Peyer's patch (tissue), 4 donors: ENCODE data around the gene EXOC3L4. TPM values are rescaled to one million over a fixed set of nuclear protein-coding genes. Genes with fewer than 3 reads are reported as not detected.
"Not testable (repeated sequence)": the region's sequence is repeated elsewhere in the genome, so short reads cannot be mapped to it uniquely, and the experiment has no call there.

Experiments used
- DNase-seq, 3 donors: peaks; one replicate each; pipeline ENCODE4 v3.0.0-alpha.2; 2017 to 2019
- H3K27ac ChIP-seq, 4 donors: fragments of 200-600 bp; sonication (generic); one replicate each; pipeline ENCODE4 v1.5.1; 2016 to 2019
- H3K27me3 ChIP-seq, 2 donors: fragments of 200-600 bp; sonication (generic); one replicate each; pipeline ENCODE4 v1.5.1; 2019
- H3K36me3 ChIP-seq, 3 donors: fragments of 200-600 bp; sonication (generic); one replicate each; pipeline ENCODE4 v1.5.1; 2016 to 2019
- H3K4me1 ChIP-seq, 4 donors: fragments of 200-600 bp; sonication (generic); one replicate each; pipeline ENCODE4 v1.5.1; 2016 to 2019
- H3K4me3 ChIP-seq, 4 donors: fragments of 200-600 bp; sonication (generic); 1 replicate in 3 of 4; 2 replicates in 1 of 4; pipeline ENCODE4 v1.5.1; 2016 to 2019; ENCODE audit warnings: mild to moderate bottlenecking in 1 of 4
- H3K9me3 ChIP-seq, 4 donors: fragments of 200-600 bp; sonication (generic); one replicate each; pipeline ENCODE4 v1.5.1; 2016 to 2019; ENCODE audit warnings: mild to moderate bottlenecking in 1 of 4
- CTCF ChIP-seq, 6 experiments: fragments of 450-650 bp in 4 of 6; fragments of 200-600 bp in 2 of 6; sonication (generic) in 1 of 6; IDR thresholded peaks; one replicate each; pipeline ENCODE4 v1.5.1; 2017 to 2019; ENCODE audit warnings: antibody characterized with exemption in 6 of 6, mild to moderate bottlenecking in 3 of 6, moderate library complexity in 1 of 6
- POLR2A ChIP-seq, 2 donors: fragments of 450-650 bp; IDR thresholded peaks; one replicate each; pipeline ENCODE4 v1.5.1; 2017; ENCODE audit warnings: antibody characterized with exemption in 2 of 2, mild to moderate bottlenecking in 2 of 2, moderate library complexity in 2 of 2
- total RNA-seq, 4 donors: library from RNA; depleted of rRNA; stranded (reverse); fragments of >200 nt; gene quantifications; one replicate each; pipeline ENCODE4 v1.1.0, GENCODE V29; 2016

Gene EXOC3L4
- total RNA-seq, 4 donors from 2014 or later: 20.6 to 69.5 (median 34.1) TPM

- H3K4me3 ChIP-seq: no peak overlapping the region
- no peaks in the 10 kb centered on the region for H3K9me3 ChIP-seq
- TF ChIP-seq CTCF (IDR thresholded peaks at IDR 0.05) (no peak), POLR2A (IDR thresholded peaks at IDR 0.05) (no peak)
- H3K36me3 ChIP-seq: no peaks in the 10 kb centered on the region
- no peak for DNase-seq
- peaks cover 0 to 47% (median 2%) of the 10 kb centered on the region in 4 donors for H3K4me1 ChIP-seq
- no peak overlapping the region for H3K27ac ChIP-seq
- no peaks in the 10 kb centered on the region for H3K27me3 ChIP-seq
Observed at GRCh38 chr14:103116636-103117035, 22.1 kb downstream of the EXOC3L4 start.

DNA sequence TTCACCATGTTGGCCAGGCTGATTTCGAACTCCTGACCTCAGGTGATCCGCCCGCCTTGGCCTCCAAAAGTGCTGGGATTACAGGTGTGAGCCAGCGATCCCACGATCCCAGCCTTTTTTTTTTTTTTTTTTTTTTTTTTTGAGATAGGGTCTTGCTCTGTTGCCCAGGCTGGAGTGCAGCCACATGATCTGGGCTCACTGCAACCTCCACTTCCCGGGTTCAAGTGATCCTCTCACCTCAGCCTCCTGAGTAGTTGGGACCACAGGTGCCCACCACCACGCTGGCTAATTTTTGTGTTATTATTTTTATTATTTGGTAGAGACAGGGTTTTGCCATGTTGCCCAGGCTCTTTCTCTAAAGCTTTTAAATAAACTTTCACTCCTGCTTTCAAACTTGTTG is 23.0 kb downstream of the EXOC3L4 start:
- not testable (repeated sequence) for DNase-seq, H3K36me3 ChIP-seq, H3K9me3 ChIP-seq, H3K27me3 ChIP-seq, H3K4me3 ChIP-seq
- H3K4me1 ChIP-seq: peaks cover 0 to 47% (median 3%) of the 10 kb centered on the region in 4 donors
- H3K27ac ChIP-seq: peak overlapping the region in 2 of 4 donors; percentile 12 to 67

- DNase-seq: peak in 1 of 3 donors; percentile 79
- no peaks in the 10 kb centered on the region for H3K9me3 ChIP-seq
- H3K27ac ChIP-seq: peak overlapping the region; percentile 20 to 71 (median 58)
- peaks cover 0 to 50% (median 9%) of the 10 kb centered on the region in 4 donors for H3K4me1 ChIP-seq
- no peak overlapping the region for H3K4me3 ChIP-seq
- no peaks in the 10 kb centered on the region for H3K36me3 ChIP-seq
- peaks cover 0 to 6% of the 10 kb centered on the region in 2 donors for H3K27me3 ChIP-seq
- TF ChIP-seq CTCF (IDR thresholded peaks at IDR 0.05) (no peak), POLR2A (IDR thresholded peaks at IDR 0.05) (no peak)
Observed at GRCh38 chr14:103118018-103118662, 23.6 kb downstream of the EXOC3L4 start.

DNA sequence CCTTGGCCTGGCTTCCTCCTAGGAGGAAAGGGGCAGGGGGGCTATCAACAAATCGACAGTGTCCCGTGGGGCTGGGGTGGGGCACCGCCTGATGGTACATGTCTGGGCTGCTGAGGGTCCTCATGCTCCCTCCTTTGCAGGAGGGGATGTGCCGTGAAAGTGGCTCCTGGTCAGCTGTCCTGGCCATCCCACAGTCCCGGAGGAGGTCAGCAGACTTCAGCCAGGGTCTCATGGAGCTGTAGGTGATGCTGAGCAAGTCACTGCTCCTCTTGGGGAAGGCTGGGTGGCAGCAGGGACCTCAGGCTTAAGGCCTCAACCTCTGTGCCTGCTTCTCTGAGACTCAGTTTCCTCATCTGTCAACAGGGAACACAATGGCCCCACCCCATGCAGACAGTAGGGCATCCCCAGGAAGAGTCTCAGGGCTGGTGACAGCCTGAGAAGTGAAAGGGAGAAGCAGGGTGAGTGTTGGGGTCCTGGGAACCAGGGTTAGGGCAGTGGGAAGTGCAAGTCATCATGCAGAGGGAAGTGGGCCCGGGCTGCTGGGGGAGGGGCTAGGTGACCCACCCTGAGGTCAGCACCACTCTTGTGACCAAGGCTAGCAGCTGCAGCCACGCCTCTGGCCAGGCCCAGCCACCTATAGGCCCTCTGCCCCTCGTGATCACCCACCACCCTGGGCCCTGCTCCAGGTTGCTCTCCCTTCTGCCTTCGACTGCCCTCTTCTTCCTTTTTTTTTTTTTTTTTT is 24.3 kb downstream of the EXOC3L4 start:
- peak in 2 of 3 donors; percentile 37 to 77 for DNase-seq
- peak overlapping the region; percentile 20 to 71 (median 58) for H3K27ac ChIP-seq
- H3K9me3 ChIP-seq: no peaks in the 10 kb centered on the region
- no peak for TF ChIP-seq POLR2A (IDR thresholded peaks at IDR 0.05)
- TF ChIP-seq CTCF (IDR thresholded peaks at IDR 0.05): no peak
- H3K4me1 ChIP-seq: peaks cover 0 to 57% (median 15%) of the 10 kb centered on the region in 4 donors
- H3K36me3 ChIP-seq: no peaks in the 10 kb centered on the region
- H3K27me3 ChIP-seq: peaks cover 0 to 12% of the 10 kb centered on the region in 2 donors
- H3K4me3 ChIP-seq: no peak overlapping the region

DNA sequence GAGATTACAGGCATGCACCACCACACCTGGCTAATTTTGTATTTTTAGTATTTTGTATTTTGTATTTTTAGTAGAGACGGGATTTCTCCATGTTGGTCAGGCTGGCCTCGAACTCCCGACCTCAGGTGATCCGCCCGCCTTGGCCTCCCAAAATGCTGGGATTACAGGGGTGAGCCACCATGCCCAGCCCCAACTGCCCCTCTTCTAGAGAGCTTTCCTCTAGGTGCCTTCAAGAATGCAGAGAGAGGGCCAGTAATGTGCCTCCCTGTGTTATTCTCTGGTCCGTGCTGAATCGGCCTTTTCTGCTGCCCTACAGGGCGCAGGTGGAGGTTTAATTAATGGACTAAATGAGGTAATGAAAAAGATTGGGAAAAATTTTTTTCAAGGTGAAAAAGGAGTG is 25.0 kb downstream of the EXOC3L4 start:
- not testable (repeated sequence) for H3K9me3 ChIP-seq, DNase-seq, H3K4me3 ChIP-seq, H3K36me3 ChIP-seq
- H3K27ac ChIP-seq: peak overlapping the region in 2 of 4 donors; percentile 4 to 33
- H3K27me3 ChIP-seq: peaks cover 0 to 18% of the 10 kb centered on the region in 2 donors
- peaks cover 0 to 56% (median 15%) of the 10 kb centered on the region in 4 donors for H3K4me1 ChIP-seq

DNA sequence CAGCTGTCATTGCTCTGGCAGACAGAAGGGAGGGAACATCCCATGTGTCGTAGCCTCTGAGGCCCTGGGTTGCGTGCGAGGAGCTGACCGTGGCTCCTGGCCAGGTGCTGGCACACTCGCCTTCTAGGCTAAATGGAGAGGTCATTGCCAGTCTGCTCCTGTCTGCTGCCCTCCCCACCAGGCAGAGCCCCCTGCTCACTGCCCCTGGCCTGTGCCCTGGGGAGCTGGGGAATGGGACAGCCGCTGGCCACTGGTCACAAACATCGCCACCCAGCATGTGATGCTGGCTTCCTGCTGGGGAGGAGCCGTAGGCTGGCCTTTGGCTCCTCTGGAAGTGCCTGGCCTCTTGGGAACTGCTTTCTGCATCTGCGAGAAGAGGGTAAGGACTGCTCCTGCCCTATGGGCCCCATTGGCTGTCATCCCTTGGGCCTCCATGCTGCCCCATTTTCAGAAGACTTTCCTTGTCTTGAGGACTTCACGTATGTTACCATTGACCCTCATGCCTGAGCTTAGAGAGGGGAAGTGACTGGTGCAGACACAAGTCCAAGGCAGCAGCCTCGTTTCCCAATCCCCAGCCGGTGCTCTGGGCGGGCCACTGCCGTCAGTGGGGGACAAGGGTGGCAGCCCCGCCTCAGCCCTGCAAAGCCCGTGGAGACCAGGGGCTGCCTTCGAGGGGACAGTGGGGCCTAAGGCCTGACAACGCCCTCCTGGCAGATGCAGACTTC is 26.8 kb downstream of the EXOC3L4 start:
- DNase-seq: peak in 1 of 3 donors; percentile 66
- Histone ChIP-seq H3K36me3 (no peaks in the 10 kb centered on the region), H3K4me1 (peaks cover 0 to 55% (median 15%) of the 10 kb centered on the region in 4 donors), H3K27me3 (peaks cover 0 to 18% of the 10 kb centered on the region in 2 donors), H3K9me3 (no peaks in the 10 kb centered on the region), H3K27ac (peak overlapping the region; percentile 77 to 95 (median 86)), H3K4me3 (peak overlapping the region in 2 of 4 donors; percentile 26 to 63)
- TF ChIP-seq CTCF (IDR thresholded peaks at IDR 0.05) (no peak), POLR2A (IDR thresholded peaks at IDR 0.05) (no peak)
